H1 (cell line): ENCODE measurements around the gene IQGAP3. TPM values are rescaled to one million over a fixed set of nuclear protein-coding genes. Genes with fewer than 3 reads are reported as not detected.
A peak's percentile ranks its signal among the peaks of the same experiment; 100 is the strongest.

Experiments used
- CTCF ChIA-PET: fragments of 300-600 bp; sonication (Branson Sonifier 250); formaldehyde crosslinking; loops from one replicate; lab custom pipeline; 2021; ENCODE audit not compliant: partially characterized antibody; lab: Charles Lee
- POLR2A ChIA-PET: fragments of 300-600 bp; sonication (Branson Sonifier 250); formaldehyde crosslinking; loops from one replicate; lab custom pipeline; 2021; ENCODE audit warnings: inconsistent platforms; ENCODE audit not compliant: partially characterized antibody; lab: Charles Lee
- DNase-seq, 2 experiments: peaks; one replicate each; pipeline versions ENCODE4 v3.0.0 to v3.0.0-alpha.2; 2010 to 2022; ENCODE audit warnings: low spot score in 2 of 2, low read depth in 1 of 2, mixed read lengths in 1 of 2
- FAIRE-seq: peaks from 2 replicates; lab custom pipeline; 2011; peaks lifted over from hg19 to GRCh38; lab: Jason Lieb, UNC
- H2AFZ ChIP-seq: 2 replicates; pipeline ENCODE4 v1.8.1; 2012; ENCODE audit warnings: low read length, inconsistent platforms
- H2AK5ac ChIP-seq: 2 replicates; pipeline ENCODE4 v1.6.1; 2013; ENCODE audit warnings: low read depth, low read length
- H2BK120ac ChIP-seq: replicated peaks from 2 replicates; pipeline ENCODE3; 2013; ENCODE audit warnings: low read depth, low read length, inconsistent platforms
- H2BK12ac ChIP-seq: 2 replicates; pipeline ENCODE4 v1.6.1; 2013; ENCODE audit warnings: low read depth, low read length
- H2BK15ac ChIP-seq: 2 replicates; pipeline ENCODE4 v1.6.1; 2013; ENCODE audit warnings: low read length
- H2BK20ac ChIP-seq: 2 replicates; pipeline ENCODE4 v1.6.1; 2013; ENCODE audit warnings: low read length
- H2BK5ac ChIP-seq: 2 replicates; pipeline ENCODE4 v1.6.1; 2013; ENCODE audit warnings: low read depth, low read length
- H3K14ac ChIP-seq: 2 replicates; pipeline ENCODE4 v1.6.1; 2013; ENCODE audit warnings: inconsistent platforms; ENCODE audit not compliant: insufficient read length
- H3K18ac ChIP-seq: 2 replicates; pipeline ENCODE4 v1.6.1; 2013; ENCODE audit warnings: low read length; ENCODE audit errors: extremely low read depth
- H3K23ac ChIP-seq: 2 replicates; pipeline ENCODE4 v1.6.1; 2013; ENCODE audit warnings: inconsistent platforms; ENCODE audit not compliant: insufficient read length
- H3K23me2 ChIP-seq: 2 replicates; pipeline ENCODE4 v1.6.1; 2013; ENCODE audit warnings: low read depth, low read length
- H3K27ac ChIP-seq: 2 replicates; pipeline ENCODE4 v1.6.1; 2011; ENCODE audit warnings: low read depth, low read length, inconsistent platforms
- H3K27me3 ChIP-seq, 4 experiments: replicated peaks in 1 of 4; 1 replicate in 1 of 4; 2 replicates in 3 of 4; pipeline versions ENCODE4 v1.6.1 to v1.8.1; 2011 to 2013; ENCODE audit warnings: low read length in 3 of 4, mild to moderate bottlenecking in 3 of 4, inconsistent platforms in 2 of 4, mixed read lengths in 2 of 4, moderate library complexity in 1 of 4; ENCODE audit not compliant: control insufficient read depth in 3 of 4, insufficient read depth in 3 of 4; ENCODE audit errors: extremely low read depth in 1 of 4
- H3K36me3 ChIP-seq, 4 experiments: 2 replicates each; pipeline versions ENCODE4 v1.6.1 to v1.8.1; 2011 to 2013; ENCODE audit warnings: mild to moderate bottlenecking in 4 of 4, low read length in 3 of 4, moderate library complexity in 2 of 4, control low read depth in 1 of 4, inconsistent platforms in 1 of 4; ENCODE audit not compliant: insufficient read depth in 4 of 4, control insufficient read depth in 2 of 4
- H3K4ac ChIP-seq: replicated peaks from 2 replicates; pipeline ENCODE3; 2013; ENCODE audit warnings: low read length, low read depth, mixed read lengths, inconsistent platforms; ENCODE audit not compliant: insufficient read length
- H3K4me1 ChIP-seq, 4 experiments: replicated peaks in 1 of 4; 1 replicate in 1 of 4; 2 replicates in 3 of 4; pipeline versions ENCODE4 v1.6.1 to v1.8.1; 2011 to 2013; ENCODE audit warnings: low read length in 3 of 4, inconsistent platforms in 2 of 4, mixed read lengths in 1 of 4; ENCODE audit not compliant: insufficient read depth in 4 of 4, control insufficient read depth in 3 of 4
- H3K4me2 ChIP-seq, 2 experiments: 2 replicates each; pipeline versions ENCODE4 v1.6.1 to v1.8.1; 2011 to 2013; ENCODE audit warnings: low read depth in 2 of 2, low read length in 2 of 2, control low read depth in 1 of 2, inconsistent platforms in 1 of 2, mild to moderate bottlenecking in 1 of 2; ENCODE audit not compliant: insufficient read depth in 1 of 2
- H3K4me3 ChIP-seq, 4 experiments: fragments of 200-600, 300-600 bp in 1 of 4; sonication (generic), shearing (Covaris generic), sonication (Bioruptor Twin) in 1 of 4; 2 replicates each; pipeline versions ENCODE4 v1.5.1 to v1.8.1; 2011 to 2016; ENCODE audit warnings: low read length in 4 of 4, low read depth in 3 of 4, control low read depth in 2 of 4, inconsistent platforms in 2 of 4, mild to moderate bottlenecking in 2 of 4, mixed read lengths in 1 of 4, moderate library complexity in 1 of 4; ENCODE audit not compliant: insufficient read depth in 2 of 4; ENCODE audit errors: extremely low read depth in 1 of 4
- H3K56ac ChIP-seq: replicated peaks from 2 replicates; pipeline ENCODE3; 2013; ENCODE audit warnings: low read depth, mild to moderate bottlenecking, mixed read lengths, low read length, inconsistent platforms; ENCODE audit not compliant: insufficient read length
- H3K79me1 ChIP-seq: 2 replicates; pipeline ENCODE4 v1.6.1; 2013; ENCODE audit warnings: low read depth, low read length, control low read depth
- H3K79me2 ChIP-seq, 2 experiments: 2 replicates each; pipeline versions ENCODE4 v1.6.1 to v1.8.1; 2012 to 2013; ENCODE audit warnings: low read length in 2 of 2, mild to moderate bottlenecking in 2 of 2, inconsistent platforms in 1 of 2; ENCODE audit not compliant: insufficient read depth in 2 of 2, control insufficient read depth in 1 of 2
- H3K9ac ChIP-seq, 4 experiments: replicated peaks in 1 of 4; 1 replicate in 1 of 4; 2 replicates in 3 of 4; pipeline versions ENCODE4 v1.6.1 to v1.8.1; 2011 to 2013; ENCODE audit warnings: low read depth in 3 of 4, low read length in 3 of 4, control low read depth in 2 of 4, mild to moderate bottlenecking in 2 of 4, moderate library complexity in 2 of 4, inconsistent platforms in 1 of 4; ENCODE audit errors: extremely low read depth in 1 of 4
- H3K9me3 ChIP-seq, 2 experiments: 2 replicates each; pipeline versions ENCODE4 v1.6.1 to v1.8.1; 2012 to 2013; ENCODE audit warnings: mild to moderate bottlenecking in 2 of 2, moderate library complexity in 2 of 2, control low read depth in 1 of 2, inconsistent platforms in 1 of 2, low read depth in 1 of 2, low read length in 1 of 2, mixed read lengths in 1 of 2; ENCODE audit not compliant: insufficient read depth in 2 of 2
- H4K20me1 ChIP-seq, 2 experiments: replicated peaks in 1 of 2; 2 replicates each; pipeline versions ENCODE3 to v1.8.1; 2011 to 2013; ENCODE audit warnings: inconsistent platforms in 2 of 2, low read length in 2 of 2, mild to moderate bottlenecking in 1 of 2; ENCODE audit not compliant: insufficient read depth in 2 of 2, control insufficient read depth in 1 of 2
- H4K5ac ChIP-seq: 2 replicates; pipeline ENCODE4 v1.6.1; 2013; ENCODE audit warnings: low read length, low read depth, mixed read lengths, inconsistent platforms; ENCODE audit not compliant: insufficient read length
- H4K8ac ChIP-seq: 2 replicates; pipeline ENCODE4 v1.8.0; 2013; ENCODE audit warnings: mild to moderate bottlenecking, moderate library complexity, low read length, inconsistent platforms; ENCODE audit not compliant: insufficient read depth; ENCODE audit errors: extremely low read depth
- H4K91ac ChIP-seq: replicated peaks from 2 replicates; pipeline ENCODE3; 2013; ENCODE audit warnings: low read length, mixed read lengths, inconsistent platforms; ENCODE audit not compliant: insufficient read length
- USF2 ChIP-seq: IDR thresholded peaks from 2 replicates; pipeline ENCODE4 v1.6.1; 2011; ENCODE audit warnings: low read length, improper control_type of control experiment
- WGBS, 2 experiments: shearing (Covaris generic) in 1 of 2; methylation state at CpG; one replicate each; pipeline versions ENCODE4 v1.1.6 to v1.1.7; 2013 to 2015; ENCODE audit warnings: low lambda C conversion rate in 2 of 2, mixed read lengths in 2 of 2, inconsistent platforms in 1 of 2, low coverage in 1 of 2, missing lambda C conversion rate in 1 of 2; ENCODE audit not compliant: insufficient replicate concordance in 2 of 2, insufficient coverage in 1 of 2, insufficient read length in 1 of 2; ENCODE audit errors: extremely low coverage in 1 of 2, missing lambda C conversion rate in 1 of 2; 5-methylcytosine and 5-hydroxymethylcytosine counted together
- polyA plus RNA-seq, 7 experiments: library from polyadenylated mRNA; depleted of rRNA in 3 of 7; stranded (reverse) in 5 of 7; unstranded in 2 of 7; fragments of >200 nt in 5 of 7; fragments of 200-250 nt in 2 of 7; gene quantifications; 1 replicate in 5 of 7; 2 replicates in 1 of 7; 4 replicates in 1 of 7; pipeline versions ENCODE4 v1.2.1 to v1.2.3, GENCODE V29; 2011 to 2013; ENCODE audit warnings: missing spikeins in 2 of 7, mixed read lengths in 2 of 7
- total RNA-seq: library from RNA; stranded (reverse); fragmentation: NEBNext Ultra II Directional; extraction: Animal tissue kit (Norgen Biotek cat#: 25700); gene quantifications from 2 replicates; pipeline ENCODE4 v1.2.1, GENCODE V29; 2021

The IQGAP3 gene
- total and polyA plus RNA-seq, 2 of the 8 experiments (the other 6 are each of a cell fraction or from before 2014, with no cell fraction given): 14.6 to 22.3 TPM

GRCh38 chr1:156489935-156490293 lies 82.5 kb downstream of the IQGAP3 start:
- Histone ChIP-seq H3K56ac (no peak overlapping the region), H3K79me1 (peaks cover 26% of the 10 kb centered on the region), H3K36me3 (no peaks in the 10 kb centered on the region), H3K23me2 (no peaks in the 10 kb centered on the region; the same call in 1 of the 2 replicates), H3K14ac (no peak overlapping the region), H3K4me3 (peak overlapping the region in 2 of 4 experiments; percentile 24 to 51; a peak in 3 of 8 replicates), H2BK12ac (0 out of 2 replicates have a peak overlapping the region, but pooled peaks have one; percentile 5), H2BK120ac (no peak overlapping the region), H2AK5ac (no peak overlapping the region), H4K20me1 (peaks cover 2 to 20% of the 10 kb centered on the region in 2 experiments), H3K18ac (peak overlapping the region; percentile 71; the same call in 1 of the 2 replicates), H3K23ac (no peak overlapping the region), H3K9me3 (no peaks in the 10 kb centered on the region), H2AFZ (no peak overlapping the region), H3K79me2 (peaks cover 0 to 79% of the 10 kb centered on the region in 2 experiments; a peak in 2 of 4 replicates), H3K27ac (no peak overlapping the region), H3K4ac (no peak overlapping the region), H3K4me2 (peak overlapping the region; percentile 69 to 79), H4K5ac (no peak overlapping the region), H3K27me3 (no peaks in the 10 kb centered on the region), H4K91ac (peak overlapping the region; percentile 14), H2BK20ac (no peak overlapping the region), H2BK5ac (peak overlapping the region; percentile 63; the same call in 1 of the 2 replicates), H3K4me1 (peaks cover 9 to 50% (median 31%) of the 10 kb centered on the region in 4 experiments), H3K9ac (peak overlapping the region in 1 of 4 experiments; percentile 15; a peak in 3 of 7 replicates), H2BK15ac (0 out of 2 replicates have a peak overlapping the region, but pooled peaks have one; percentile 2), H4K8ac (no peak overlapping the region)
- CTCF ChIA-PET: interaction anchor here (0.6 to 17.4 kb wide), 17 partner anchors 7 to 266 kb away, joined by 3 to 236 read pairs (median 5); partner anchors contain the start of gene MEF2D
- no peak for DNase-seq
- WGBS, 2 experiments: 53% methylated on average over 3 of the region's 7 CpGs; no CpG with 5 or more reads in 1 of the 2 experiments
- no peak for FAIRE-seq
- POLR2A ChIA-PET: interaction anchor here (0.5 to 16.1 kb wide), 9 partner anchors 10 to 104 kb away, joined by 3 to 166 read pairs (median 5); partner anchors contain the start of genes MEF2D and NAXE
- TF ChIP-seq USF2: no peak
